ENCODE results near the gene XRCC5.
A peak's percentile ranks its signal among the peaks of the same experiment; 100 is the strongest.
"Not testable (repeated sequence)": the region's sequence is repeated elsewhere in the genome, so short reads cannot be mapped to it uniquely, and the experiment has no call there.

XRCC5 gene

DNA sequence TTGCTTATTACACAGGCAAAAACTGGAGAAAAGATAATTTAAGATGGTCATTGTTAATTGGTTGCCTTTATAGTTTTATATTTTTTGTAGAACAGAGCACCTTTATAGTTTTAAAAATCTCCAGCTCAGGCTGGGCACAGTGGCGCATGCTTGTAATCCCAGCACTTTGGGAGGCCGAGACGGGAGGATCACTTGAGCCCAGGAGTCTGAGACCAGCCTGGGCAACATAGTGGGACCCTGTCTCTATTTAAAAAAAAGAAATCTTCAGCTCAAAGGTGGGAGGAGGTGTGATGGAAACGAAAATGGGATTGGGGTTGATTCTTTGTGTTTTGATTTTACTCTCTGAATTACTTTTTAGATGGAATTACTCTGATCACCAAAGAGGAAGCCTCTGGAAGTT, 85.4 kb downstream of the XRCC5 start:
- DNase-seq (ENCODE audit: low read depth in 2 of 2) = no peak

- DNase-seq (ENCODE audit: low read depth in 2 of 2) = peak; percentile 58 to 64
These were observed 86.4 kb downstream of the XRCC5 start for GRCh38 chr2:216195565-216196029.

GRCh38 chr2:216201692-216202306, 92.7 kb downstream of the XRCC5 start:
- DNase-seq (ENCODE audit: low read depth in 2 of 2) = no peak

- no peak for DNase-seq (ENCODE audit: low read depth in 2 of 2)
These were observed 93.6 kb downstream of the XRCC5 start for GRCh38 chr2:216202626-216203250.

- DNase-seq (ENCODE audit: low read depth in 2 of 2) = no peak
These were observed 96.3 kb downstream of the XRCC5 start for GRCh38 chr2:216205486-216205885.

DNA sequence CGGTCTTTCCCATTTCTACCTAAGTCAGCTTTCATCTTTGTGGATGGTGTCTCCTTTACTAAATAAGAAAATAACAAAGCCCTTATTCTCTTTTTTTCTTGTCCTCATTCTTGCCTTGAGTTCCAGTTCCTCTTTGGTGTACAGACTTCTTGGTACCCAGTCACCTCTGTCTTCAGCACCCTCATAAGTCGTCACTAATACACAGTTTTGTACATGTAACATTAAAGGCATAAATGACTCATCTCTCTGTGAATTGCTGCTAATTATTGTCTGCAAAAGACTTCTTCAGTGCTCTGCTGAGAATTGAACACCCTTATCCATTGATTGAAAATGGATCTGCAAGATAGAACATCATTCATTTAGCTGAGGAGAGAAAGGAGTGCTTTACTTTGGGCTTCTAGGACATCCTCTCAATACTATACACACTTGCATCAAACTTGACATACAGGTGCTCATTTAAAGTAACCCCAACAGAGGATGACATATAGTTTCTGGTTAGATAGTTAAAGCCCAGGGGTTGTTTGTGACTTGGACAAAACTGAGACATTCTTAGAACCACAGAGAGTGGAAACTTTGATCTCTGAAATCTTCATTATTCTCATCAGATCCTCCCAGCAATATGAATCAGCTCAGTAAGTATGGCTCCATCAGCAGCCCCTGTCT, 97.0 kb downstream of the XRCC5 start:
- no peak for DNase-seq (ENCODE audit: low read depth in 2 of 2)

- no peak for DNase-seq (ENCODE audit: low read depth in 2 of 2)
These were observed 97.7 kb downstream of the XRCC5 start for GRCh38 chr2:216206821-216207220.

GRCh38 chr2:216208661-216209060, 99.5 kb downstream of the XRCC5 start:
- not testable (repeated sequence) for DNase-seq (ENCODE audit: low read depth in 2 of 2)

GRCh38 chr2:216210701-216211540, 101.8 kb downstream of the XRCC5 start:
- DNase-seq (ENCODE audit: low read depth in 2 of 2) = no peak

- DNase-seq (ENCODE audit: low read depth in 2 of 2) = no peak
These were observed 102.5 kb downstream of the XRCC5 start for GRCh38 chr2:216211614-216212145.

- DNase-seq (ENCODE audit: low read depth in 2 of 2) = no peak
These were observed 105.6 kb downstream of the XRCC5 start for GRCh38 chr2:216214768-216215167.

GRCh38 chr2:216215658-216216390, 106.7 kb downstream of the XRCC5 start:
- DNase-seq (ENCODE audit: low read depth in 2 of 2) = no peak

- DNase-seq (ENCODE audit: low read depth in 2 of 2) = no peak
These were observed 108.1 kb downstream of the XRCC5 start for GRCh38 chr2:216216951-216217903.

- no peak for DNase-seq (ENCODE audit: low read depth in 2 of 2)
These were observed 108.7 kb downstream of the XRCC5 start for GRCh38 chr2:216217904-216218260.

- DNase-seq (ENCODE audit: low read depth in 2 of 2) = no peak
These were observed 110.7 kb downstream of the XRCC5 start for GRCh38 chr2:216219861-216220260.

DNA sequence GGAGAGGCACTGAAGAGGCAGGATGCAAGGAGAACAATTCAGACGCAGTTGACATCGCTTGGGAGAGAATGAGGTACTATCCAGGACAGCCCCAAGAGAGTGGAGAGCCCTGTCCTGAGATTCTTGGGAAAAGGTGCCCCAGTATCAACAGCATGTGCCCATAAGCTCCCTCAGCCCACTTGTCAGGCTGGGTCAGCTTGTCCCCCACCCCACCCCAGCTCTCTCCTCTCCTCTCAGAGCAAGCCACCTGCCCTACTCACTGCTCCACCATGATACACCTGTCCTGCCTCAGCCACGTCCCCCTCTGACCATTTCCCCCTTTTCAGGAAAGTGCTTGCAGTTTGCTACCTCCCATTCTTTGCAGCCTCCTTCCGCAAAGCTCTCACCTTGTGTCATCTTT, 111.8 kb downstream of the XRCC5 start:
- no peak for DNase-seq (ENCODE audit: low read depth in 2 of 2)

- DNase-seq (ENCODE audit: low read depth in 2 of 2) = no peak
These were observed 112.7 kb downstream of the XRCC5 start for GRCh38 chr2:216221811-216222210.

- DNase-seq (ENCODE audit: low read depth in 2 of 2) = no peak
These were observed 113.7 kb downstream of the XRCC5 start for GRCh38 chr2:216222650-216223352.

DNA sequence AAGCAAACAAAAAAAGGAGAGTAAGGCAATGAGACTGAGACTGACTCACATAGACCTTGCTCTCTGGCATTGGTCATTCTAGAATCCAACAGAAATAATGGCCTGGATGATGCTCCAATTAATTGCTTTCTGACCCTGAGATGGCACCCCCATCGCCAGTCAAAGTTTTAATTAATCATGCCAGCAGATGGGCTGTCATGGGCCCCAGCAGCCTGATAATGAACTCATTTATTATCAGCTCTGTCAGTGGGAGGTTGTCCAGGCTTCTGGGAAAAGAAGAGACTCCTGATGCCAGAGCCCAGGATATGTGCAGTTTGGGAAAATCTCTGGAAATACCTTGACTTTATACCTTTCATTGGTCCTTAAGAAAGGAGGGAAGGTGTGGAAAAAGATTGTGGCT, 115.2 kb downstream of the XRCC5 start:
- no peak for DNase-seq (ENCODE audit: low read depth in 2 of 2)
